ENCODE data around the gene USP25.

Gene USP25

GRCh38 chr21:15809818-15810217 lies 80.0 kb downstream of the USP25 start:
- no peak for DNase-seq (ENCODE audit: low read depth, low spot score)

DNA sequence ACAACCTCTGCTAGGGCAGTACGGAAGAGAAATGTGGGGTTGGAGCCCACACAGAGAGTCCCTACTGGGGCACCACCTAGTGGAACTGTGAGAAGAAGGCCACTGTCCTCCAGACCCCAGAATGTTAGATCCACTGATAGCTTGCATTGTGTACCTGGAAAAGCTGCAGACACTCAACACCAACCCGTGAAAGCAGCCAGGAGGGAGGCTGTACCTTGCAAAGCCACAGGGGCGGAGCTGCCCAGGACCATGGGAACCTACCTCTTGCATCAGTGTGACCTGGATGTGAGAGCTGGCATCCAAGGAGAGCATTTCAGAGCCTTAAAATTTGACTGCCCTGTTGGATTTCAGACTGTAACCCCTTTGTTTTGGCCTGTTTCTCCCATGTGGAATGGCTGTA lies 85.5 kb downstream of the USP25 start:
- DNase-seq (ENCODE audit: low read depth, low spot score): no peak

GRCh38 chr21:15820327-15820726 lies 90.5 kb downstream of the USP25 start:
- DNase-seq (ENCODE audit: low read depth, low spot score): no peak

DNA sequence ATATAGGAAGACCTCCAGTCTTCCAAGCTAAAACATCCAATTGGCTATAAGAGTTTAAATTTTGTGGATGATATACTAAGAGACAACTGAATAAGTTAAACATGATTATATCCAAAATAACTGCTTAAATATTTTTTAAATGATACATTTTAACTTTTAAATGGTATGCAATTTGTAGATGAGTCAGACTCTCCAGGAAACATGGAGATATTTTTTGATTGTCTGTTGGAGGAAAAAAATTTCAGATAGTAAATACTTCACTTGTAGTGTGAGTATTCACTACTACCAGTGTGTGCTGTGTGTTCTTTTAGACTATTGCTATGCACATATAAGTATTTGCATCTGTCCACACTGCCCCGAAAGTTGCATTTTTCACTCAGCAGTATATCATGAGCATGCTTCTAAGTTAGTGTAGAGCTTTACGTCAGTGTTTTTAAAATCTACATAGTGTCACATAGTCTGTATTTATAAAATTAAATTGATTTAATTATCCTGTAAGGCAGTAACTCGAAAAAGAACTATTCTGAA lies 91.1 kb downstream of the USP25 start:
- DNase-seq (ENCODE audit: low read depth, low spot score): no peak

GRCh38 chr21:15823486-15824150 lies 93.8 kb downstream of the USP25 start:
- no peak for DNase-seq (ENCODE audit: low read depth, low spot score)

GRCh38 chr21:15825700-15826099 lies 95.9 kb downstream of the USP25 start:
- no peak for DNase-seq (ENCODE audit: low read depth, low spot score)

DNA sequence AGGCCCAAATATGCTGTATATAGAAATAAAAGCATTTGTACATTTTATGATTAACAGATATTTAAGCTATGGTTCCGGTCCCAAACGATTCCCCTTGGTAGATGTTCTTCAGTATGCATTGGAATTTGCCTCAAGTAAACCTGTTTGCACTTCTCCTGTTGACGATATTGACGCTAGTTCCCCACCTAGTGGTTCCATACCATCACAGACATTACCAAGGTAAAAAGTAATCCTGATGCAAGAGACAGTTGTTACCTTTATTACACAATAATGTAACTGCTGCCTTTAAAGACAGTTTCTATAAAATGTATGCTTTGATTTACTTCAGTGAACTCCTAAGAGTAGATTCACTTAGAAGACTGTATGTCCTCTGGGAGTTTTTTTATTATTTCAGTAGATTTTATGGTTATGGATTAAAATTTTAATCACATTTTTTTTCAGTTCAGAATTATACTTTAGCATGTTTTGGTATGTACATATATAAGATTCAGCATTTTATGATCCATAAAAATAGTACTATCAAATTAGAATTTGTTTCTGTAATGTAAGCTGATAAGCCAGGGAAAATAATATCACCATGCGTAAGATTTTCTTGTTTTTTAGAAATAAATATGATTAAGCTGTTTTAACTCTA lies 96.5 kb downstream of the USP25 start:
- peak; percentile 10 for DNase-seq (ENCODE audit: low read depth, low spot score)

DNA sequence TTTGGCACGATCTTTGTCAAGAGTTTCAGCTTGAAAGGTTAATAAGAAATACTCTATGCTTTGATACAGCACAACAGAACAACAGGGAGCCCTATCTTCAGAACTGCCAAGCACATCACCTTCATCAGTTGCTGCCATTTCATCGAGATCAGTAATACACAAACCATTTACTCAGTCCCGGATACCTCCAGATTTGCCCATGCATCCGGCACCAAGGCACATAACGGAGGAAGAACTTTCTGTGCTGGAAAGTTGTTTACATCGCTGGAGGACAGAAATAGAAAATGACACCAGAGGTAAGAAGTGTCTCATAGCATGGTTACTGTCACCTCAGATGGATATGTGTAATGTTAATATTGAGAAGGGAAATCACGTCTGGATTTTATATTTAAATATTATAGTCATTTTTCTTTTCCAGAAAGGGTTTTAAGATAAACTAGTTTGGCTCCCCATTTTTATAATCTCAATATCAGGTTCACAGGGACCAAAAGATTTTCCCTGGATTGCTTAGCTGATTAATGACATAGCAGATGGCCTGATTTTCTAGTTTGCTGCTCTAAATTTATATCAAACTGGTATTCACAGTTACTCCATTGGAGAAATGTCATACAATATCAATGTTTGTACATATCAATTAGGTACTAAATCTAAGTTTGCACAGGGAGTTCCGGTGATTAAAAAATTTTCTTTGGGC lies 97.3 kb downstream of the USP25 start:
- no peak for DNase-seq (ENCODE audit: low read depth, low spot score)

DNA sequence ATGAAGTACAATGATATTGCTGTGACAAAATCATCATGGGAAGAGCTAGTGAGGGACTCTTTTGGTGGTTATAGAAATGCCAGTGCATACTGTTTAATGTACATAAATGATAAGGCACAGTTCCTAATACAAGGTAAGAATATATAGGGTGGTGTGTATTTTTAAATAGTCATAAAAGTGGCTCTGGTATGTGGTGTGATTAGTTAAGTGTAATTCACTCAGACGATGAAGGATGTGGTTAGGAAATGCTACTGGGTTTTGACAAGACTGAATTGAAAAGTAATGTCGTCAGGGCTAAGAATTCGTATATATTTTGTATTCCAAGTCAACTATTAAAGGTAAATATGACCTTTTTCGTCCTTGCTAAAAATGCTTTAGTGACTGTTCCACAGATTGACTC lies 101.7 kb downstream of the USP25 start:
- DNase-seq (ENCODE audit: low read depth, low spot score): no peak

GRCh38 chr21:15837645-15838044 lies 107.9 kb downstream of the USP25 start:
- DNase-seq (ENCODE audit: low read depth, low spot score): no peak

GRCh38 chr21:15839026-15839425 lies 109.2 kb downstream of the USP25 start:
- no peak for DNase-seq (ENCODE audit: low read depth, low spot score)

DNA sequence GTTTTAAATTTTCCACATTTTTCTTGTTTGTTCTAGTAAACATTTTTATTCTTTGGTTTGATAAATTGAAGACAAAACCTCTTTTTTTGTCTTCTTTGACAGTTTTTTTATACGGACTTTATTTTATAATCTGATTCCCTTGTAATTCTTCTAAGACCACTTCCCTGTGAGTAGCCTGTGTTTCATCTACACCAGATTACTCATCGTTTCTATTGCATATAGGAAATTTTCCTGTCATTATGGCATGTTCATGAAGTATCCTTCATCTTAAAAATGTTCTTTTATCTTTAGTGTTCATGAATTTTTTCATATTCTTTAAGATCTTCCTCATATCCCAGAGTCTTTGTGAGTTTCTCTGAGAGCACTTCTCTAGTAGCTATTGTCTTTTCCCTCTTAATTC lies 109.8 kb downstream of the USP25 start:
- no peak for DNase-seq (ENCODE audit: low read depth, low spot score)

DNA sequence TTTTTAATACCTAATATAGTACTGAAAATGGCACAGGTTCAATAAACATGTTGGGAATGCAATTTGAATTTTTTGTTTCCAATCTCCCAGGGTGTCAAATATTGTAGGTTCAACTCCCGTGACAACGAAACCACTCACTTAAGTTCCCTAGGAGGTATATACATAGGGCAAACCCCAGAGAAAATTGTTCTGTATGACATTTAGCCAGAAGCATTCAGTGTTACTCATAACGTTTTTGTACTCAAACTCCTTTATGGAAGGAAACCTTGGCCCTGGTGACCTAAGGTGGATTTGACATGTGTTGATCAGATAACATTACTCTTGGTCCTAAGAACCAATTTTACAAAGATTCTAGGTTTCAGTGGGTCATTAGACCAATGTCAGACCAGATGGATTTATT lies 110.6 kb downstream of the USP25 start:
- DNase-seq (ENCODE audit: low read depth, low spot score): no peak

DNA sequence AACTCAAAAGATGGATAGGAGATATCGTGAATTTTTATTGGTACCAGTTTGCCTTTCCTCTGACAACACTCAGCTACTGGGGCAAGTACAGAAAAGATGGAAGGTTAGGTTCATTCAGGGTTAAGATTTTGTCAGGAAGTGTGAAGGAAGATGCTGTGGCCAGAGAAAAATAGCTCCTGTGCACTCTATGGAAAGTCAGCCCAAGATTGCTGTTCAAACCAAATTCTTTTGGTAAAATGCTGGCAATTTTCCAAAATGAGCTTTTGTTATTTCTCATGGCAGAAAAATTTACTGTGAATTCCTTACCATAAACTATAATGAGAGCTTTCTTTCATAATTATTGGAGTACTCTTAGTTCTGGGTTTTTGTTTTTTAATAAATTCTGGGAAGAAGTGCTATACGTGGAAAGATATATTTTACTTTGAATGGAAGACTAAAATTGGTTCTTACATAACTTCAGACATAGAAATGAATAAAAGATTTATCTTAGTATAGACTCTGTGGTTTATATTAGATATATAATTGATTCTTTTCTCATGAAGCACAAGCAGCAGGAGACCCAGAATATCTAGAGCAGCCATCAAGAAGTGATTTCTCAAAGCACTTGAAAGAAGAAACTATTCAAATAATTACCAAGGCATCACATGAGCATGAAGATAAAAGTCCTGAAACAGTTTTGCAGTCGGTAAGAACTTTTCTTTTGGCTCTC lies 112.2 kb downstream of the USP25 start:
- no peak for DNase-seq (ENCODE audit: low read depth, low spot score)

- no peak for DNase-seq (ENCODE audit: low read depth, low spot score)
These were observed 112.7 kb downstream of the USP25 start for GRCh38 chr21:15842565-15842880.

- DNase-seq (ENCODE audit: low read depth, low spot score): no peak
These were observed 114.0 kb downstream of the USP25 start for GRCh38 chr21:15843766-15844165.

DNA sequence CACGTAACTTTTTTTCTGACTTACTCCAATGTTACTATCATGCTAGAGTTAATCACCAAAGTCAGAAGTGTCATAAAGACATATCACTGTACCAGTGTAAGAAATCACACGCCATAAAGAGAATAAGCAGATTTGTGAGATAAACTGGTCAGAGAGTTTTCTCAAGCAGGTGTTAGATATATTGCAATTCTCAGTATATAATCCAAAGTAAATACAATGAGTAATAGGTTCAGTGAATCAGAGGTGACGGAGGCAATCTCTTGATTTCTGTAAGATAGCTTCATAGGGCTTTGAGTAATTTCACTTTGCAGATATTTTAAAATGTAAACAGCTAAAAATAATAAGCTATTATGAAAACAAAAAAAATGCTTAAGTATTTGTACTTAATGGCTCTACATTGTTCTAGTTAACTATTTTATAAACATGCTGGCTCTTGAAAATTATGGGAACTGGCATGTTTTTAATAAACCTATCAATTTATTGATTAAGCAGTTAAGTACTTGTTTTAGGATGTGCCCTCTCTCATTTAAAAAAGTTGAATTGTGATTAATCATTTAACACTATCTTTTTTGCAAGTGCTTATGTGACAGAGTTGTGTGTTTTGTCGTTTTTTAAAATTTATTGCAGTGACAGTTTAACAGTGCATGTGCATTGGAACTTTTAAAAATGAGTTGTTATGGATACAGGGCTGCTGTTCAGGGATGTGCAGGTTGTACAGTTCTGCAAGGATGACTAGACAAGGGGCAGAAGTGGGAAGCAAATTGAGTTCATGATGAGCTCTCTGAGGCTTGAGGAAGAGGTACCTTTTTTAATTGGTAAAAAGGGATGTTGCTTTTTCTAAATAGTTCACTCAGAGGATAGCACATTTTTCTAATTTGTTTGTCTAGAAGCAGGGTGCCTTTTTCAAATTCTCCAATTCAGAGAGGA lies 119.1 kb downstream of the USP25 start:
- no peak for DNase-seq (ENCODE audit: low read depth, low spot score)

GRCh38 chr21:15849927-15850326 lies 120.1 kb downstream of the USP25 start:
- DNase-seq (ENCODE audit: low read depth, low spot score): no peak

DNA sequence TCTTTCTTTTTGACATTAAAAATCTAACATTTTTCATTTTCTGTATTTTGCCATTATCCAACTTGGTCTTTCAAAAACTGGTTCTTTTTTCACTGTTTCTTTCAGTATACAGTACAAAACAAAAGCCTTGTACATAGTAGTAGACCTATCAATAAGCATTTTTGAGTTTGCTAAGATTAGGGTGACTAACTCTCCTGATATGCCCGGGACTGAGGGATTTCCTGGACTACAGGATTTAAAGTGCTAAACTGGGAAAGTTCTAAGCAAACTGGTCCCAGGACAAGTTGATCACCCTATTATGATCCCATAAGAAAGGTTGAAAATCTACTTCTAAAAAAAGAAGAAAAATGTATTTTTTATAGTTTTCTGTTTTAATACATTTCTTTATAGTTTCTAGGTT lies 120.9 kb downstream of the USP25 start:
- DNase-seq (ENCODE audit: low read depth, low spot score): no peak

DNA sequence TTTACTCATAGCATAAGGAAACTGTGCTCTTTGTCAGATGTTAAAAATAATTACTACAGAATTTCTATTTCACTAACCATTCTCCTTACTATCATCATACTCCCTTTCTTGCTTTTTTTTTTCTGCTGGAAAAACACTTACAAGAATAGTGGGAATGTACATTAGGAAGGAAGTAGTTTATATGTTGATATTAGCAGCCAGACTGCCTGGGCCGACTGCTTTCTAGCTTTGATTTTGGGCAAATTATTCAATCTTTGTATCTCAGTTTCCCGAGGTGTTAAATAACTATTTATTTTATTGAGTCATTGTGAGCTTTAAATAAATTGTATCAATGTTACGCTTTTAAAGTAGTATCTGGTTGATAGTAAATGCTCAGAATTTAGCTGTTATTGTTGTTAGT lies 122.4 kb downstream of the USP25 start:
- DNase-seq (ENCODE audit: low read depth, low spot score): no peak

DNA sequence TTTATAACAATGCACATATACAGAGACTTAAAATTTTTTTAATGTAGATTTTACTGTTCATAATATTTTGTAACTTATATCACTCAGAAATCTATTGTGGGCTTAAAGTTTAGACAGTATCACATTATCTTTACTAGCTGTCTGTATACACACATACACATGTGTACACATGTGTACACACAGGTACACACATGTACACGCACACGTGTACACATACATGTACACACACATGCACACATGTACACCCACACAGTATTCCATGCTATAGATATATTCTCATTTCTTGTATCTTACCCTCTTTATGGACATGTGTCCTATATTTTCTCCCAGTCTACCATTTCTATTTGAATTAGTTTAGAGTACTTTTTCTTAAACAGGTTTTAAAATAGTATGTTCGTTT lies 123.3 kb downstream of the USP25 start:
- no peak for DNase-seq (ENCODE audit: low read depth, low spot score)
